Motor neuron (in vitro differentiated cells): ENCODE results near the gene LRRC27. TPM values are rescaled to one million over a fixed set of nuclear protein-coding genes. Genes with fewer than 3 reads are reported as not detected.
"Not testable (repeated sequence)": the region's sequence is repeated elsewhere in the genome, so short reads cannot be mapped to it uniquely, and the experiment has no call there.

Experiments
- ATAC-seq, 8 experiments: fragments of 200-7000 bp; cut with Tn5 transposase; replicated peaks in 6 of 8; 2 replicates each; pipeline ENCODE4 v1.8.0; 2021; ENCODE audit warnings: mild to moderate bottlenecking in 8 of 8, moderate library complexity in 8 of 8
- H3K27ac ChIP-seq, 2 donors: fragments of 250-450 bp; sonication (Bioruptor Pico); 2 replicates each; pipeline ENCODE4 v1.9.0; 2021; ENCODE audit warnings: antibody characterized with exemption in 2 of 2, mild to moderate bottlenecking in 2 of 2, moderate library complexity in 1 of 2
- H3K4me1 ChIP-seq, 2 donors: fragments of 250-450 bp; sonication (Bioruptor Pico); replicated peaks in 1 of 2; 2 replicates each; pipeline ENCODE4 v1.6.1; 2021; ENCODE audit warnings: antibody characterized with exemption in 2 of 2, mild to moderate bottlenecking in 2 of 2, moderate library complexity in 1 of 2
- H3K4me3 ChIP-seq, 5 donors: fragments of 250-450 bp; sonication (Bioruptor Pico); 2 replicates each; pipeline ENCODE4 v1.9.0; 2021; ENCODE audit warnings: antibody characterized with exemption in 5 of 5, mild to moderate bottlenecking in 5 of 5, moderate library complexity in 4 of 5
- WGBS, 10 experiments: fragments of 450-650 bp; shearing (Covaris generic); methylation state at CpG; one replicate each; pipeline ENCODE4 v1.0.0; 2022; 5-methylcytosine and 5-hydroxymethylcytosine counted together
- in situ Hi-C, 9 experiments: fragments of 400-800 bp; cut with MboI; loops; one replicate each; pipeline ENCODE4 v1.15.0; 2021; ENCODE audit warnings: low sequenced_read_pairs in 9 of 9, low pct_unique_long_range_greater_than_20kb in 2 of 9; ENCODE audit not compliant: unreplicated experiment in 9 of 9
- total RNA-seq, 8 experiments: library from RNA; unstranded; fragments of 300-600 nt; gene quantifications; 2 replicates each; pipeline versions ENCODE4 v1.2.3 to v1.2.4, GENCODE V29; 2022

LRRC27 gene
- total RNA-seq, 8 experiments from 2014 or later, result 7.2 to 21.5 (median 15.1) TPM

DNA sequence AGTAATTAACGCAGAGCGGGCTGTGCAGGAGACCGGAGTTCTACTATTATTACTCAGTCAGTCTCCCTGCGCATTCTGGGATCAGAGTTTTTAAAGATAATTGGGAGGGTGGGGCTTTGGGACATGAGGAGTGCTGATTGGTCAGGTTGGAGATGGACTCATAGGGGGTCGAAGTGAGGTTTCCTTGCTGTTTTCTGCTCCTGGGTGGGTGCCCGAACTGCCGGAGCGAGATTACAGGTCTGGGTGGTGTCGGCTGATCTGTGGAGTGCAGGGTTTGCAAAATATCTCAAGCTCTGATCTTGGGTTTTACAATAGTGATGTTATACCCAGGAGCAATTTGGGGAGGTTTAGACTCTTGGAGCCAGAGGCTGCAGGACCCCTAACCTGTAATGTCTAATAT is 3.9 kb upstream of the LRRC27 start:
- in situ Hi-C loops, result loop anchor here in 4 of 9 experiments (25.0 kb wide), 2 partner anchors 91 to 116 kb away; no protein-coding TSS in a partner anchor
- H3K4me3 ChIP-seq, result no peak overlapping the region
- no peak overlapping the region for H3K27ac ChIP-seq
- ATAC-seq, result no peak
- H3K4me1 ChIP-seq, result peaks cover 25 to 26% of the 10 kb centered on the region in 2 donors
- 70 to 100% (median 95%) methylated on average over 1 to 8 of the region's 9 CpGs; no CpG with 5 or more reads in 3 of the 10 experiments for WGBS, 10 experiments

DNA sequence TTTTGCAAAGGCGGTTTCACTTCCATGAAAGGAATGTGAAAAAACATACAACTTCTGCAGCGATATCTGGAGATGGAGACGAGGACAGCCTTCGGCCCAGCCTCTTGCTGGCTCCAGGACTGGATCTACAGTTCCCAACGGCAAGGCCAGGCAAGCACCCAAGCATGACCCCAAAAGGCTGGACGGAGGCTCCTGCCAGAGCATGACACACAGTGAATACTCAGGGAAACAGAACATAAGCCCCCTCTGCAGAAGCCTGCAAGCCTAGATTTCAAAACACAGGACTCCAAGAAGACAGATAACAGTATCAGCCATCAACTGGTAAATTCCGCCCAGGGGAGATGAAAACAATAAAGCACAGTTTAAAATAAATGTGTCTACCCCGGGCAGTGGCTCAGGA is 3.3 kb upstream of the LRRC27 start:
- no peak overlapping the region for H3K27ac ChIP-seq
- in situ Hi-C loops, result loop anchor here in 4 of 9 experiments (25.0 kb wide), 2 partner anchors 91 to 116 kb away; no protein-coding TSS in a partner anchor
- no peak overlapping the region for H3K4me3 ChIP-seq
- 20 to 100% (median 86%) methylated on average over 1 to 5 of the region's 8 CpGs; no CpG with 5 or more reads in 2 of the 10 experiments for WGBS, 10 experiments
- peaks cover 25 to 26% of the 10 kb centered on the region in 2 donors for H3K4me1 ChIP-seq
- no peak for ATAC-seq

DNA sequence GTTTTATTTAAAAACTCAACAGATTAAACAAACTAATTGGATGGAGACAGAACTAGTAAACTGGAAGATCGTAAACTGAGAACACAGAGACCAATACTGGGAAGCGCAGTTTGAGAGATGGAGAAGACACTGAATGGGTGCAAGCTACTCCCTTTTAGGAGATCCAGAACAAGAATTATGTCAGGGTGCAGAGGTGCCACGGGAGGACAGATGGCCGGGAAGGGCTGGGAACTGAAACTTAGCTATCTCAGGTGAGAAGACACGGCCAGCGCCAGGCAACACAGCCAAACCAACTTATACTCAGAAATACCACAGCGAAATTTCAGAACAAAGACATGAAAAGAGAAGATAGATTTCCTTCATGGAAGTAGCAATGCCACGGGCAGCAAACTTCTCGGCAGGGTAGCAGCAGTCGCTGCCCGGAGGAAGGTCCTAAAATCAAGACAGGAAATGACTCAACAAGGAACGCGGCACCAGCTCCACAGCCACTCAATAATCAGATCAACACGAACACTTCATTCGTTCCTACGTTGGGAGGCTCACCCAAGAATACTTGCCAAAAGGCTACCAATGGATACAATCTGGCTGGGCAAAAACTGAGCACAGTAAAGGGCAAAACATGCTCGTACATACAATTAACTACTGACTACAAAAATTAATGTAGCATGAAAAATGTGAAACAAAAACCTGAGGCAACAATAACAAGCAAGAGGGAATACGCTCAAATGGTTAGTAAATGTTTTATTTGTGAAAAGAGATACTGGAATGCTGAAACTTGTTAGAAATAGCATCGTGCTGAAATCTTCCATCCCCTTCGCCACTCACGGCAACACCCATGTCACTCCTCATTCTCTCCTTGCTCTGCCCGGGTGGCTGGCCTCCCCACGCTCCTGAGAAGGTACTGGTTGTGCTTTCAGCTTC is 2.2 kb upstream of the LRRC27 start:
- 26 to 83% (median 65%) methylated on average over 2 to 17 of the region's 23 CpGs for WGBS, 10 experiments
- in situ Hi-C loops, result loop anchor here in 4 of 9 experiments (25.0 kb wide), 2 partner anchors 93 to 118 kb away; no protein-coding TSS in a partner anchor
- H3K4me1 ChIP-seq, result peaks cover 25 to 26% of the 10 kb centered on the region in 2 donors
- H3K4me3 ChIP-seq, result peak overlapping the region; percentile 67 to 100 (median 90)
- ATAC-seq, result peak in 1 of 8 experiments; percentile 18
- H3K27ac ChIP-seq, result no peak overlapping the region

DNA sequence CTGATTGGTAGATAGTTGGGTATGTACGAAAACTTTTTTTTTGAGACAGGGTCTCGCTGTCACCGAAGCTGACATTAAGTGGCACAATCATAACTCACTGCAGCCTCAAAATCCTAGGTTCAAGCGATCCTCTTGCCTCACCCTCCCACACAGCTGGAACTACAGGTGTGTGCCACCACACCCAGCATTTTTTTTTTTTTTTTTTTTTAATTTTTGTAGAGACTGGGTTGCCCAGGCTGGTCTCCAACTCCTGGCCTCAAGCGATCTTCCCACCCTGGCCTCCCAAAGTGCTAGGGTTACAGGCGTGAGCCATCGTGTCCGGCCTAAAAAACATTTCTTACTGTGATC is 1.5 kb upstream of the LRRC27 start:
- in situ Hi-C loops, result loop anchor here in 4 of 9 experiments (25.0 kb wide), 2 partner anchors 93 to 118 kb away; no protein-coding TSS in a partner anchor
- H3K4me3 ChIP-seq, result peak overlapping the region; percentile 67 to 100 (median 90)
- H3K27ac ChIP-seq, result no peak overlapping the region
- H3K4me1 ChIP-seq, result peaks cover 25 to 26% of the 10 kb centered on the region in 2 donors
- 20 to 100% (median 79%) methylated on average over 1 to 7 of the region's 8 CpGs; no CpG with 5 or more reads in 2 of the 10 experiments for WGBS, 10 experiments
- ATAC-seq, result no peak

DNA sequence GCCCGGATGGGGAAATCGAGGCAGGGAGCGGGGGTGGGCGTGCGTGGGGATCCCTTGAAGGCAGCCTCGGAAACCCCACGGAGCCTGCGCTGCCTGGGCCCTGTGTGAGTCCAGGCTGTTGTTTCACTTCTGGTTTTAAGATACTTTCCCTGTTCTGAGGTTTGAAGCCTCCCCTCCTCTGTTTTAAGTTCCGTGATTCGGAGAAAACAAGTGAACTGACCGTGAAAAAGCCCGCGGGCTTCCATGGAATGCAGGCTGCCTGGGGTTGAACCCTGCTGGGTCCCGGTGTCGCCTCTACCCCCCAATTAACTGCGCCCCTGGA is 401 bp downstream of the LRRC27 start:
- in situ Hi-C loops, result loop anchor here in 4 of 9 experiments (25.0 kb wide), 2 partner anchors 95 to 120 kb away; no protein-coding TSS in a partner anchor
- H3K27ac ChIP-seq, result peak overlapping the region; percentile 1 to 38
- ATAC-seq, result peak in 3 of 8 experiments; percentile 12 to 19 (median 16)
- WGBS, 10 experiments, result 0 to 100% (median 19%) methylated on average over 1 to 6 of the region's 16 CpGs; no CpG with 5 or more reads in 4 of the 10 experiments
- peak overlapping the region; percentile 36 to 100 (median 59) for H3K4me3 ChIP-seq
- peaks cover 36 to 44% of the 10 kb centered on the region in 2 donors for H3K4me1 ChIP-seq

DNA sequence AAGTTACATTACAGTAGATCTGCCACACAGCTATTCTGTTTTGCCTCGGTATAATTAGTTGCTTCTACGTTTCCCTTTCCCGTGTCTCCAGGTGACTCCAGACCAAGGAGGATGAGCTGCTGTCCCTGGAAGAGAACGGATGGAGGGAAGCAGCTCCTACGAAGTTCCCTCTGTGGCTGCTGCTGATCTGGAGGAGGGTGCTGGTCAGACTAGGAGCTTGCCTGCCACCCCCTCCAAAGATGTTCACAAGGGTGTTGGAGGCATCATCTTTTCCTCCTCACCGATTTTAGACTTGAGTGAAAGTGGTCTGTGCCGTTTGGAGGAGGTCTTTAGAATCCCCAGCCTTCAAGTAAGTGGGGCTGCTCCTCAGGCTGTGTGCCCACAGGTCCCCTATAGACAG is 1.4 kb downstream of the LRRC27 start:
- Histone ChIP-seq H3K4me1 (peaks cover 38 to 49% of the 10 kb centered on the region in 2 donors), H3K27ac (no peak overlapping the region), H3K4me3 (no peak overlapping the region)
- in situ Hi-C loops, result loop anchor here in 4 of 9 experiments (25.0 kb wide), 2 partner anchors 96 to 121 kb away; no protein-coding TSS in a partner anchor
- 70 to 96% (median 81%) methylated on average over 1 to 6 of the region's 7 CpGs; no CpG with 5 or more reads in 2 of the 10 experiments for WGBS, 10 experiments
- ATAC-seq, result no peak

DNA sequence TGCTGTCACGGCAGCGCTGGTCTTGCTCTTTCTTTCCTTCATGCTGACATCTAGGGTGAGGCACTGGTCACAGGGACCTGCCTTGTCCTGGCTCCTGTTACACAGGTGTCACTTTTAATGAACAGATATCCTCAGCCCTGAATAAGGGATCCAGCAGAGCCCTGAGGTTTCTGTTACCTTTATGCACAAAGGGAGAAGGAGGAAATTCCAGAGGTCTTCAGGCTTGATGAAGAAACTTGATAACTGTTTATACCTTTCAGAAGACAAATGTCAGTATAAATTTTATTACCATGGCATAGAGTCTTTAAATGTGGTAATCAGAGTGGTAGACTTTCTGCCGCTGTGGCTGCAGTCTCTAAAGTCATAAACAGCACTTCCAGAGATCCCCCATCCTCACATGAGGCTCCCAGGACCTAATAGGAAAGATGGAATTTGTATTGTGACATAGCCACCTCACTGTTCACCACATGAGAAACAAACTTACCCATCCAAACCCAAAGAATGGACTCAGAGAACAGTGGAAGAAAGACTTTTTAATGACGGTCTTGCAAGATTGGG is 2.7 kb downstream of the LRRC27 start:
- peaks cover 30 to 40% of the 10 kb centered on the region in 2 donors for H3K4me1 ChIP-seq
- WGBS, 10 experiments, result 81 to 100% (median 96%) methylated on average over 1 to 3 of the region's 4 CpGs; no CpG with 5 or more reads in 1 of the 10 experiments
- ATAC-seq, result no peak
- H3K27ac ChIP-seq, result no peak overlapping the region
- in situ Hi-C loops, result loop anchor here in 4 of 9 experiments (25.0 kb wide), 2 partner anchors 97 to 122 kb away; no protein-coding TSS in a partner anchor
- H3K4me3 ChIP-seq, result no peak overlapping the region

DNA sequence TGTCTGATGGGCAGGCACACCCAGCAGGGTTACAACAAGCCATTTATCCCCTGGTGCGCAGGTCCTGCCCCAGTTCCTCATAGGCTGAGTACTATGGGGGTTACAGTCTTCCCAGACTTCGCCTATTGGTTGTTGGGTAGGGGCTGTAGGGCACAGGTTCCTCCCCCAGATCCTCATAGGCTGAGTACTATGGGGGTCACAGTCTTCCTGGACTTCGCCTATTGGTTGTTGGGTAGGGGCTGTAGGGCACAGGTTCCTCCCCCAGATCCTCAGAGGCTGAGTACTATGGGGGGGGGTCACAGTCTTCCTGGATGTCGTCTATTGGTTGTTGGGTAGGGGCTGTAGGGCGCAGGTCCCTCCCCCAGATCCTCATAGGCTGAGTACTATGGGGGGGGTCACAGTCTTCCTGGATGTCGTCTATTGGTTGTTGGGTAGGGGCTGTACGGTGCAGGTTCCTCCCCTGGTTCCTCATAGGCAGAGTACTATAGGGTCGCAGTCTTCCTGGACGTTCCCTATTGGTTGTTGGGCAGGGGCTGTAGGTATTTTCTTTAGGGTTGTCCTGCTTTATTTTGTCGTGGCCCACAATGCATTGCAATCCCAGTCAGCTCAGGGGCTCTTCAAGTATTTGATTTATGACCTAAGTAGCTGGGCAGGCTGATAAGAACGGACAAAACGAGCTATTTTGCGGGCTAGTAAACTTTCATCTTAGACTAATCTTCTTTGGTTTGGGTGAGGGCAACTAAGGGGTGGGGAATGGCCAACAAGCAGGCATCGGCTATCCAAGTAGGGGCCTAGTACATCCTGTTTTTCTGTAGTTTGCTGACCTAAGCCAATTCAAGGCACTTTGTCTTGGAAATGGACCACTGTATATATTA is 3.4 kb downstream of the LRRC27 start:
- WGBS, 10 experiments, result 71 to 100% (median 87%) methylated on average over 1 to 9 of the region's 14 CpGs; no CpG with 5 or more reads in 2 of the 10 experiments
- Histone ChIP-seq H3K27ac (no peak overlapping the region), H3K4me1 (peaks cover 24 to 33% of the 10 kb centered on the region in 2 donors), H3K4me3 (no peak overlapping the region)
- in situ Hi-C loops, result loop anchor here in 4 of 9 experiments (25.0 kb wide), 2 partner anchors 98 to 123 kb away; no protein-coding TSS in a partner anchor
- peak in 3 of 8 experiments; percentile 38 to 68 (median 41) for ATAC-seq

DNA sequence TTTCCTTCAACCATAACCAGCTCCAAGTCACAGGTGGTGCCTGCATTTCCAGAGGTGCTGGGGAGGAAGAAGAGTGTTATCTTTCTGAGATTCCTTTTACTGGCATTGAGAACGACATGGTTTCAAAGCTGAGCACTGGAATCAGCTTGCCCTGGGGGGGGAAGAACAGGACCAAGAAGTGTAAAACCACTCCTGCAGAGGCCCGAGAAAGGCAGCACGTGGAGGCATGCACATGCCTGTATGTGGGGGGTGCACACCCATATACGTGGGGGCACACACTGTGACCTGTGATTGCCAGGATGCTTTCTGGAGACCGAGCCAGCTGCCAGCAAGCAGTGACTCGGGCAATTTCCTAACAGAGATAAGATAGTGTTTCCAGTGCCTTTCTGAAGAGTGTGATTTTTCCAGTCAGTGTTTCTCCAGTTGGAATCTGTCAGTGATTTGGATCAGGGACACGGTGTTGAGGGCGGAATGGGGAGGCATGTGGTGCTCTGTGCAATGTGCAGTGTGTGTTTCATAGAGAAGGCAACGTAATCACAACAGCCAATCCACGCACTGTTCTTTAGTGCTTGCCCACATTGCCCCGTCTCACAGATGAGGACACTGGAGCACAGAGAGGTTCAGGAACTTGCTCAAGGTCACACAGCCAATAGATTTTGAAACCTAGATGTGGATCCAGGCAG is 4.2 kb downstream of the LRRC27 start:
- Histone ChIP-seq H3K27ac (no peak overlapping the region), H3K4me3 (no peak overlapping the region), H3K4me1 (peaks cover 19 to 29% of the 10 kb centered on the region in 2 donors)
- in situ Hi-C loops, result loop anchor here in 4 of 9 experiments (25.0 kb wide), 2 partner anchors 99 to 124 kb away; no protein-coding TSS in a partner anchor
- ATAC-seq, result no peak
- WGBS, 10 experiments, result 30 to 100% (median 83%) methylated on average over 1 to 5 of the region's 11 CpGs; no CpG with 5 or more reads in 2 of the 10 experiments

DNA sequence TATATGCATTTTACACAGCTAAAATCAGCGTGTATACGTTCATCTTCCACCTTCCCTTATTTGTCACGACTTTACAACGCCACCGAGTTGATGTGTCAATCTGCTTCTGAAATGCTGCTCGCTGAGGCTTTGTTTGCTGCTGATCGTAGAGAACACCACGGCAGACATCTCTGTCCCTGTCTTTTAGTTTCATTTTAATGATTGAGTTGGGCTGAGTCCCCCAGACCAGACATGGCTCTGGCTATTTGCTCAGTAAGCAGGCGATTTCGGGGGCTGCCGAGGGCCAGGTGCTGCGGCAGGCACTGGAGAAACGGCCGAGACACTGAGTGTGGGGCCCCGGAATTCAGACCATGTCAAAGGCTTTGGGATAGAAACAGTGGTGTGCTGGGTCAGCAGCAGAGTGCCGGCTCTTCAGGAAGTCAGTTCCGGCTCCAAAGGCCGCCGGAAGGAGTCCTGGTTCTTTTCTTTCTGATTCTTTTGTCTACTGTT is 5.0 kb downstream of the LRRC27 start:
- Histone ChIP-seq H3K27ac (peak overlapping the region in 1 of 2 donors; percentile 75), H3K4me3 (peak overlapping the region in 4 of 5 donors; percentile 7 to 27 (median 20)), H3K4me1 (peaks cover 19 to 29% of the 10 kb centered on the region in 2 donors)
- 8 to 93% (median 39%) methylated on average over 6 to 19 of the region's 19 CpGs; no CpG with 5 or more reads in 2 of the 10 experiments for WGBS, 10 experiments
- ATAC-seq, result peak in 4 of 8 experiments; percentile 26 to 62 (median 54)
- in situ Hi-C loops, result loop anchor here in 4 of 9 experiments (25.0 kb wide), 2 partner anchors 100 to 125 kb away; no protein-coding TSS in a partner anchor

DNA sequence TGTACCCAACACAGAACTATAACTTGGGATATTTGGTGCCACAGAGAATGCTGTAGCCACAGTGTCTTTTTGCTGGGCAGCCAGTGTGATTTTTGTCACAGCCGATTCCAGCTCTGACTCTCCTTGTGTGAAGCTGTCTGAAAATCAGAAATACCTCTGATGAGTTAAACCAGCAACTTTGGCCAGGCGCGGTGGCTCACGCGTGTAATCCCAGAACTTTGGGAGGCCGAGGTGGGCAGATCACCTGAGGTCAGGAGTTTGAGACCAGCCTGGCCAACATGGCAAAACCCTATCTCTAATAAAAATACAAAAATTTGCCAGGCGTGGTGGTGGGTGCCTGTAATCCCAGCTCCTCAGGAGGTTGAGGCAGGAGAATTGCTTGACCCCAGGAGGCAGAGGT is 5.9 kb downstream of the LRRC27 start:
- not testable (repeated sequence) for ATAC-seq, H3K27ac ChIP-seq, H3K4me3 ChIP-seq
- in situ Hi-C loops, result loop anchor here in 4 of 9 experiments (25.0 kb wide), 2 partner anchors 101 to 126 kb away; no protein-coding TSS in a partner anchor
- 60 to 100% (median 95%) methylated on average over 1 to 3 of the region's 7 CpGs; no CpG with 5 or more reads in 5 of the 10 experiments for WGBS, 10 experiments
- peaks cover 16 to 25% of the 10 kb centered on the region in 2 donors for H3K4me1 ChIP-seq
